IMR-90 (cell line): ENCODE measurements around the gene KIF6.

ENCODE experiments used
- BHLHE40 ChIP-seq: fragments of 150-350 bp; IDR thresholded peaks from 2 replicates; pipeline ENCODE4 v1.6.1; 2016; ENCODE audit warnings: mild to moderate bottlenecking, low read depth, low read length
- CEBPB ChIP-seq: IDR thresholded peaks from 2 replicates; pipeline ENCODE4 v1.6.1; 2012; ENCODE audit warnings: low read depth, low read length, improper control_type of control experiment
- CTCF ChIP-seq: conservative IDR thresholded peaks from 2 replicates; pipeline ENCODE4 v1.5.1; 2012; ENCODE audit warnings: mild to moderate bottlenecking, low read depth, low read length, improper control_type of control experiment
- ELK1 ChIP-seq: fragments of 150-350 bp; IDR thresholded peaks from 2 replicates; pipeline ENCODE4 v1.6.1; 2016; ENCODE audit warnings: low read depth, mild to moderate bottlenecking, low read length, moderate library complexity, borderline replicate concordance
- MXI1 ChIP-seq: IDR thresholded peaks from 2 replicates; pipeline ENCODE4 v1.6.1; 2012; ENCODE audit warnings: low read depth, mild to moderate bottlenecking, low read length, moderate library complexity, borderline replicate concordance
- POLR2A ChIP-seq: IDR thresholded peaks from 2 replicates; pipeline ENCODE4 v1.6.1; 2012; ENCODE audit warnings: mild to moderate bottlenecking, low read depth, low read length
- USF2 ChIP-seq: fragments of 150-350 bp; IDR thresholded peaks from 2 replicates; pipeline ENCODE4 v1.6.1; 2017; ENCODE audit warnings: mild to moderate bottlenecking, antibody characterized with exemption, low read length, low read depth

- no peak for TF ChIP-seq CTCF
- no peak for TF ChIP-seq CEBPB
- TF ChIP-seq MXI1 = no peak
- TF ChIP-seq POLR2A = no peak
- TF ChIP-seq BHLHE40 = no peak
- TF ChIP-seq ELK1 = no peak
- TF ChIP-seq USF2 = no peak
Observed at GRCh38 chr6:39561536-39562266, 163.5 kb downstream of the KIF6 start.
